HK-2 (cell line): ENCODE measurements around the gene TMEM132D.
"Not testable (repeated sequence)": the region's sequence is repeated elsewhere in the genome, so short reads cannot be mapped to it uniquely, and the experiment has no call there.

Experiments used
- DNase-seq: peaks from one replicate; pipeline ENCODE4 v3.0.0-alpha.2; 2018; ENCODE audit not compliant: unreplicated experiment

TMEM132D gene

GRCh38 chr12:129241852-129242251 lies 662.0 kb downstream of the TMEM132D start:
- DNase-seq, result no peak

- DNase-seq, result no peak
Measured at GRCh38 chr12:129237881-129238280, 665.9 kb downstream of the TMEM132D start.

GRCh38 chr12:129234209-129234608 lies 669.6 kb downstream of the TMEM132D start:
- no peak for DNase-seq

GRCh38 chr12:129231491-129231890 lies 672.3 kb downstream of the TMEM132D start:
- no peak for DNase-seq

GRCh38 chr12:129230995-129231394 lies 672.8 kb downstream of the TMEM132D start:
- DNase-seq, result no peak

GRCh38 chr12:129226851-129227250 lies 677.0 kb downstream of the TMEM132D start:
- DNase-seq, result no peak

- no peak for DNase-seq
Measured at GRCh38 chr12:129226005-129226404, 677.8 kb downstream of the TMEM132D start.

- DNase-seq, result peak; percentile 42
Measured at GRCh38 chr12:129215556-129215955, 688.3 kb downstream of the TMEM132D start.

GRCh38 chr12:129213551-129213950 lies 690.3 kb downstream of the TMEM132D start:
- DNase-seq, result no peak

- DNase-seq, result no peak
Measured at GRCh38 chr12:129211862-129212630, 691.8 kb downstream of the TMEM132D start.

GRCh38 chr12:129208566-129208965 lies 695.3 kb downstream of the TMEM132D start:
- no peak for DNase-seq

GRCh38 chr12:129207084-129207483 lies 696.7 kb downstream of the TMEM132D start:
- DNase-seq, result no peak

- no peak for DNase-seq
Measured at GRCh38 chr12:129203456-129203855, 700.4 kb downstream of the TMEM132D start.

GRCh38 chr12:129202109-129202814 lies 701.6 kb downstream of the TMEM132D start:
- no peak for DNase-seq

- DNase-seq, result no peak
Measured at GRCh38 chr12:129201029-129201428, 702.8 kb downstream of the TMEM132D start.

GRCh38 chr12:129200576-129200975 lies 703.2 kb downstream of the TMEM132D start:
- DNase-seq, result no peak

- DNase-seq, result no peak
Measured at GRCh38 chr12:129196927-129197326, 706.9 kb downstream of the TMEM132D start.

- DNase-seq, result no peak
Measured at GRCh38 chr12:129195081-129195480, 708.7 kb downstream of the TMEM132D start.

GRCh38 chr12:129193263-129193871 lies 710.5 kb downstream of the TMEM132D start:
- peak; percentile 36 for DNase-seq

- DNase-seq, result no peak
Measured at GRCh38 chr12:129190827-129191226, 713.0 kb downstream of the TMEM132D start.

GRCh38 chr12:129189879-129190278 lies 713.9 kb downstream of the TMEM132D start:
- not testable (repeated sequence) for DNase-seq

- DNase-seq, result no peak
Measured at GRCh38 chr12:129186952-129187351, 716.9 kb downstream of the TMEM132D start.

- no peak for DNase-seq
Measured at GRCh38 chr12:129185855-129186254, 718.0 kb downstream of the TMEM132D start.
